Renal cortex interstitium (tissue), 11 donors: Measurements from ENCODE around the gene SPTLC3. TPM values are rescaled to one million over a fixed set of nuclear protein-coding genes. Genes with fewer than 3 reads are reported as not detected.

Experiments used
- DNase-seq, 11 donors: peaks; one replicate each; pipeline ENCODE4 v3.0.0-alpha.2; 2013; ENCODE audit warnings: low read depth in 9 of 11, low spot score in 4 of 11; ENCODE audit errors: extremely low read depth in 1 of 11
- polyA plus RNA-seq, 3 donors: library from polyadenylated mRNA; unstranded; fragments of 120-200 nt; gene quantifications; one replicate each; pipeline ENCODE4 v1.2.1, GENCODE V29; 2013; ENCODE audit not compliant: insufficient read length in 3 of 3

Gene SPTLC3
- polyA plus RNA-seq, 3 donors, result 16.5 to 22.2 (median 18.5) TPM

DNA sequence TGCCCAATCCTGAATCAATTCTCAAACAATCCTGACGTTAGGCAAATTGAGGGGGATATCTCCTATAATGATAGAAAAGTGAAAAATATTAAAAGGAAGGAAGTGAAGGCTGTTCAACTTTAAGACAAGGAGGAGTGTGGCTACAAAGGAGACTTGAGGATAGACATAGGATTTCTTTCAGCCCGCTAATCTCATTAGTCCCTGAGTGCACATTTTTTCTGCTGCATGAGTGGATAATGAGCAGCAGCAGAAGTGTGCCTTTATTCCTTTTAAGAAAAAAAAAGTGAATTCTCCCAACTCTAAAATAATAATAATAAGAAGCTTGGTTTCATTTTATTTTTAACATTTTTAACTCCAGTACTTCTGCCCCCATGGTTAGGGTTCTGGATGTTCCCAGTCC lies 102.0 kb downstream of the SPTLC3 start:
- DNase-seq, result no peak

- no peak for DNase-seq
Observed at GRCh38 chr20:13111249-13111911, 102.6 kb downstream of the SPTLC3 start.

- DNase-seq, result no peak
Observed at GRCh38 chr20:13113731-13114130, 105.0 kb downstream of the SPTLC3 start.

- no peak for DNase-seq
Observed at GRCh38 chr20:13117200-13117599, 108.4 kb downstream of the SPTLC3 start.

DNA sequence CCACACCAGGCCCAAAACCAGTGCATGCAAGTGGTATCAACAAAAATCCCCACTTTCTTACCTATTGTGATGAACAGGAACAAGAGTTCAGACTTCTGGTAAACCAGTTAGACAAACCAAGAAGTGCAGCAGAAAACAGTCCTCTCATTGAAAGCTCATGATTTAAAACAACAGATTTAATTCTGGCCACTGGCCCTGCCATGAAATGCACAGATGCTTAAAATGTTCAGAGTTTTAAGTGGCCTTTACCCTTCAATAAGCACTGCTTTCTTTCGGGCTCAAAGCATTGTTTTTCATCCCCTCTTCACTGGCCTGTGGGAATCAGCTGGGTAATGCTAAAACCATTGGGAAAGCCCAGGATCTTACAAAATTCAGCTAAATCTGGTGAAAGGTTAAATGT lies 109.9 kb downstream of the SPTLC3 start:
- DNase-seq, result no peak

- peak; percentile 48 to 77 (median 63) for DNase-seq
Observed at GRCh38 chr20:13119583-13119982, 110.8 kb downstream of the SPTLC3 start.

- DNase-seq, result no peak
Observed at GRCh38 chr20:13120471-13120870, 111.7 kb downstream of the SPTLC3 start.

- DNase-seq, result no peak
Observed at GRCh38 chr20:13121840-13122515, 113.2 kb downstream of the SPTLC3 start.

DNA sequence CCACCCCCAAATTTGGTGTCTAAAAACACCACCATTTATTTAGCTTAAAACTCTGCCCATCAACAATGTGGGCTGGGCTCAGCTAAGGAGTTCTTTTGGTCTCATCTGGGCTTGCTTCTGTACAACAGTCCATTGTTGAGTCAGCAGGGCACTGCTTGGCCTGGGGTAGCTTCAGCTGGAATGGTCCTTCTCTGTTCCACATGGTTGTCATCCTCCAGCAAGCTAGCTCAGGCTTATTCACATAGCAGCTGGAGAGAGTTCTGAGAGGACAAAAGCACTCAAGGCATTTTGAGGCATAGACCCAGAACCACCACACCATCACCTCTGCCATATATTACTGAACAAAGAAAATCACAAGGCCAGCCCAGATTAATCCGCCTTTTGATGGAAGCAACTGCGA lies 116.7 kb downstream of the SPTLC3 start:
- DNase-seq, result no peak

GRCh38 chr20:13128173-13128572 lies 119.4 kb downstream of the SPTLC3 start:
- no peak for DNase-seq

GRCh38 chr20:13130061-13130706 lies 121.4 kb downstream of the SPTLC3 start:
- DNase-seq, result no peak

GRCh38 chr20:13130707-13131103 lies 121.9 kb downstream of the SPTLC3 start:
- DNase-seq, result no peak

GRCh38 chr20:13131688-13132087 lies 122.9 kb downstream of the SPTLC3 start:
- no peak for DNase-seq

- no peak for DNase-seq
Observed at GRCh38 chr20:13139459-13140150, 130.8 kb downstream of the SPTLC3 start.

DNA sequence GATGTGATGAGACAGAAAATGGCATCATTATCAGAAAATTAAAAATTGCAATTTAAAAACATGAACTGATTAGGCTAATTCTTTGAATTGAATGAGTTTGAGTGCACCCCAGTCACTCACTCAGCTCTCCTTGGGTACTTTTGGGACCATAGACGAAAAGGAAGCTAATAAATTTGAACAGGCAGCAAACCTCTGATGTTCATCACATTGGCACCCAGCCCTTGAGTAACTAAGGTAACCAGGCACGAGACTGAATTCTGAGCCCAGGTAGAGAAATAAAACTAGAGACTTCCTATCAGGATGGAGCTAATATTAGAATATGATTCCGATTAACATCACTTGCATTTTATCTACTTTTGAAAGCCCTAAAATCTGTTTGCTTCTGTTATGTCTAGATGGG lies 131.4 kb downstream of the SPTLC3 start:
- no peak for DNase-seq

GRCh38 chr20:13140775-13141174 lies 132.0 kb downstream of the SPTLC3 start:
- DNase-seq, result no peak

GRCh38 chr20:13141546-13141945 lies 132.8 kb downstream of the SPTLC3 start:
- DNase-seq, result peak in 2 of 11 donors; percentile 19 to 20

DNA sequence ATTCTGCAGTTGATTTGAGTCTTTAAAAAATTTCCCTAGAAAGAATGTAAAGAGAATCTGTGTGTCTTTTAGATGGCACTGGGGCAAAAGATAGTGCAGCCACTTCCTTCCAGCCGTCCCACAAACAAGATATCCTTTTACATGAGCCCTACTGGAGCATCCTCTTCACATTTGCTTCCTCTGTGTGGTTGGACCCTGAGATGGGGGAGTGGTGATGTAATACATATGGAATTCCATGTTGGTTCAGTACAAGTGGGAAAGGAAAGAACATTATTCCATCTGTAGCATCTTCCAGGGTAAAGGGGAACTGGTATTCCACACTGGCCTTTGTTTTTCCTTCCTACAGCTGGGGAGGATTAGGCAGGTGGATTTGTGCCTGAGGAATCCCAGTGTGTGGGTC lies 133.4 kb downstream of the SPTLC3 start:
- no peak for DNase-seq

- DNase-seq, result no peak
Observed at GRCh38 chr20:13147071-13147963, 138.5 kb downstream of the SPTLC3 start.
